HAP-1 (cell line): ENCODE data around the gene CCDC179.

Experiments used
- DNase-seq, 2 experiments: peaks; one replicate each; pipeline ENCODE4 v3.0.0-alpha.2; 2016 to 2020; ENCODE audit warnings: low spot score in 2 of 2
- H3K27me3 ChIP-seq: fragments of 250-450 bp; sonication (Bioruptor Pico); 2 replicates; pipeline ENCODE4 v1.5.1; 2020; ENCODE audit warnings: low read depth, mild to moderate bottlenecking, moderate library complexity
- H3K36me3 ChIP-seq: fragments of 250-450 bp; sonication (Bioruptor Pico); replicated peaks from 2 replicates; pipeline ENCODE4 v1.5.1; 2020; ENCODE audit warnings: mild to moderate bottlenecking
- H3K4me1 ChIP-seq: fragments of 250-450 bp; sonication (Bioruptor Pico); 2 replicates; pipeline ENCODE4 v1.5.1; 2020; ENCODE audit warnings: mild to moderate bottlenecking
- H3K4me3 ChIP-seq: fragments of 250-450 bp; sonication (Bioruptor Pico); 2 replicates; pipeline ENCODE4 v1.5.1; 2020; ENCODE audit warnings: mild to moderate bottlenecking, moderate library complexity
- H3K9me3 ChIP-seq: fragments of 250-450 bp; sonication (Bioruptor Pico); 2 replicates; pipeline ENCODE4 v1.5.1; 2020; ENCODE audit warnings: mild to moderate bottlenecking, moderate library complexity
- in situ Hi-C: fragments of 300-500 bp; cut with MboI; formaldehyde crosslinking; loops from 3 replicates; pipeline ENCODE4 v1.14.3; 2020; ENCODE audit warnings: low sequenced_read_pairs, inconsistent platforms, mixed read lengths

CCDC179 gene

GRCh38 chr11:22797047-22797446, 63.2 kb downstream of the CCDC179 start:
- H3K36me3 ChIP-seq, result no peaks in the 10 kb centered on the region
- H3K4me1 ChIP-seq, result peaks cover 4% of the 10 kb centered on the region; the same call in 1 of the 2 replicates
- no peaks in the 10 kb centered on the region for H3K27me3 ChIP-seq
- in situ Hi-C loops, result loop anchor here (25.0 kb wide), 1 partner anchor 460 kb away; the partner anchor contains the start of gene SLC17A6
- H3K4me3 ChIP-seq, result no peak overlapping the region
- DNase-seq, result no peak
- no peaks in the 10 kb centered on the region for H3K9me3 ChIP-seq
